Left cardiac atrium (tissue), 4 donors: ENCODE data around the gene HOXD4. TPM values are rescaled to one million over a fixed set of nuclear protein-coding genes. Genes with fewer than 3 reads are reported as not detected.

Experiments used
- ATAC-seq, 2 donors: fragments of 200-7000 bp; cut with Tn5 transposase; one replicate each; pipeline ENCODE4 v1.9.1; 2020; ENCODE audit warnings: mild to moderate bottlenecking in 2 of 2, moderate library complexity in 2 of 2
- DNase-seq: peaks from one replicate; pipeline ENCODE4 v3.0.0-alpha.2; 2020
- intact Hi-C, 2 donors: fragments of 100-400 bp; cut with DNase I; formaldehyde crosslinking; loops; one replicate each; pipeline versions ENCODE4 v1.14.1 to v1.15.1; 2022 to 2023
- long read RNA-seq: library from polyadenylated mRNA; unstranded; transcript quantifications from one replicate; pipeline ENCODE4 v2.0.0, GENCODE V29; 2021
- total RNA-seq, 2 donors: library from RNA; stranded (reverse); fragmentation: NEBNext Ultra II Directional; extraction: Animal tissue kit (Norgen Biotek cat#: 25700); gene quantifications; one replicate each; pipeline ENCODE4 v1.2.1, GENCODE V29; 2021
- donor health status: DM: no; HTN: yes; CAD: no.
- donor health status: DM: no; HTN: yes; CAD: no; lungs with severe emphysema.
- donor health status: DM: yes; HTN: yes; CAD: no.
- donor health status: Dilated cardiomyopathy.

HOXD4 gene
- under 1 TPM; 0.29 to 0.53 TPM for total RNA-seq
- long read RNA-seq: 0 reads

DNA sequence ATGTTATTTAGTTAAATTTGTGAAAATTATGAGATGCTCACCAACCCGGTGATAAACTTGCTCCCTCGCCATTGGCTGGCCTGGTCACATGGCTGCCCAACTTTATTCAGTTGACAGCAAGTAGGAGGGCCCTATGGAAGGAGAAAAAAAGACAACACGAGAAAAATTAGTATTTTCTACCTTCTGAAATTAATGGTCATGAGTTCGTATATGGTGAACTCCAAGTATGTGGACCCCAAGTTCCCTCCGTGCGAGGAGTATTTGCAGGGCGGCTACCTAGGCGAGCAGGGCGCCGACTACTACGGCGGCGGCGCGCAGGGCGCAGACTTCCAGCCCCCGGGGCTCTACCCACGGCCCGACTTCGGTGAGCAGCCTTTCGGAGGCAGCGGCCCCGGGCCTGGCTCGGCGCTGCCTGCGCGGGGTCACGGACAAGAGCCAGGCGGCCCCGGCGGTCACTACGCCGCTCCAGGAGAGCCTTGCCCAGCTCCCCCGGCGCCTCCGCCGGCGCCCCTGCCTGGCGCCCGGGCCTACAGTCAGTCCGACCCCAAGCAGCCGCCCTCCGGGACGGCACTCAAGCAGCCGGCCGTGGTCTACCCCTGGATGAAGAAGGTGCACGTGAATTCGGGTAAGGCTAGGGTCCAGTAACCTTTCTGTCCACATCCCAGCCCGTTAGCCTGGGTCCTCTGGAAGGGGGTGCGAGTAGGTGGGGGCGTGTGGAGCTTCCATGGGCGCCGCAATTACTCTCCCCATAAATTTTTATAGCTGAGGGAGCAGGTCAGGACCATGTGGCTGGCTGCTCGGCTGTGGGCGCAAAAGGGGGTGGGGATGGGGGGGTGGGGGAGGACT is at the start of gene HOXD4:
Gene HOXD4, plus strand, starts transcription at position 109 of the 846 bp plus-strand sequence. Its CDS starts 84 bp downstream, at position 193.
- ATAC-seq (no peak), DNase-seq (no peak)
- intact Hi-C loops: no loop called here

DNA sequence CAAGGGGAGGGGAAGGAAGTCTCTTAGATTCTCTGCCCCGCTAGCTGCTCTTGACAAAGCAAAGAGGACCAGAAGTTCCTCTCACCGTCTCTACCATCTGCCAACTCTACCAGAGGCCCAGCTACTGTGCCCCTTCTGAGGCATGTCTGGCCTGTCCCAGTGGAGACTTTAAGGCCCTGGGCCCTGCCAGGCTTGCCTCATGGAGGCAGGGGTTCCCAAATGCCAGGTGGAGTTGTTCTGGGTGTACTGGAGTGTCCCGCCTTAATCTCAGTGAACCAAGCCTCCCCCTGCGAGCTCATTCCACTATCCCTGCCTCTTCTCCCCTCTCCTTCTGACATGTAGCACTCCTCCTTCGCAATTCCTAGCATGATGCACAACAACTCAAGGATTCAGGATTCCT is 49.5 kb upstream of the HOXD4 start:
- DNase-seq: no peak
- intact Hi-C loops: no loop called here
- ATAC-seq: no peak

DNA sequence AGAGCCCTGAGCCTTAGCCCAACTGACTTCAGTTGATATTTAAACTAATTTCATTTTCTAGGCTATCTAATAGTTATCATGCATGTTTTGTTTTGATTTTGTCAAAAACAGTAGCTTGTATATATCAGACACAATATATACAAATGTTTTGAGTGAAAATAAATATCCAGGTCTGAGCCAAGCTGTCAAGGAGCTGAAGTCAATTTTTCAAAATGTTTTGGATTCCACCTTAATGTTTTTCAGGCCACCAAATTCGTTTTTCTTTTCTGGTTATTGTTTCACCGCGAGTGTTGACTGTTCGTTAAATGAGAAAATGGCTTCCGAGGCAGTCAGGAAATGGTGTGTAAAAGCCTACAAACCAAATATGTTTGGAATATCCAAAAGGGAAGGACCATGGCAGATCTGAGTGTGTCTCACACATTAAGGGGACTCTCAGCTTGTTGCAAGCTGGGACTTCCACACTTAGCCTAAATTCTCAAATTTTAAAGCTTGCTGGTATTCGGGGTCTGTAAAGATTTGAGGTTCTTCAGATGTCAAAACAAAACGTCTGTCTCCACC is 49.0 kb upstream of the HOXD4 start:
- no peak for ATAC-seq
- no peak for DNase-seq
- intact Hi-C loops: no loop called here

DNA sequence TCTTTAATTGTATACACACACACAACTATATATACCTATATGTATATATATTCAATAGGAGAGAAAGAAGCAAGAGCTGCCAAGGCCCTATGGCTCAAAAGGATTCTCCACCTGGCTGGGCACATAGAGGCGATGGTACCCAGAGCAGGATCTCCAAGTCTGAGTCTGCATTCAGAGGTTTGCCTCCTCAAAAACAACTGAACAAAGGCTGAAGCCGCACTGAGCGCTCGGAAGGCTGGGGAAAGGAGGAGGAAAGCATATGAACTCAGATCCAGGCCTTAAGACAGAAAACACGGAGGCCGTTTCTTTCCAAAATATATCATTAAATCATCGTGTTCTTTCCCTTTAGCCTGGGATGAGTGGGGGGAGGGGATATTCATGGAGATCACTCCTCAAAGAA is 48.2 kb upstream of the HOXD4 start:
- intact Hi-C loops: no loop called here
- ATAC-seq: no peak

DNA sequence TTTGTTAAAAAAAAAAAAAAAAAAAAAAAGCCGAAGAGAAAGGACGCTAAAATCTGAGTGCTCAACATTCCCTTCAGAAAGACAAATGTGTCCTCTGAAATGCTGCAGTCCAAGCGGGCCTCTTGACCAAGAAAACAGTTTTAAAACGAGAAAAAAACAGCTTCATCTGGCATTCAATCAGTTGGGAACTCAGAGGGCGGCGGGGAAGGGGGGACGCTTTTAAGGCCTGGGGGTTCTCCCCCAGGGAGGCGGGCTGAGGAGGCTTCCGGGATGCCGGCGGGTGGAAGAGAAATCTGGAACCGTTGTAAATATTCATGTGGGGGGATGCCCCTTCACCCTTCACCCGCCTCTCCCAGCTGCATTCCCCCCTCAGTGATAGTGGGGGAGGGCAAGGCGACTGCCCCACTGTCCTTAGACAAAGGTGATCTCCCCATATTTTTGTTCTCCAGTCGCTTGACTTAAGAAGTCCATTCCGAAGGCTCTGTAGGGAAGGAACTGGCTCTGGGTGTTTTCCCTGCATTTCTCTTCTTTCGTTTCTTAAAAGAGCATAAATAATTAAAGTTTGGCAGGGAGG is 47.5 kb upstream of the HOXD4 start:
- intact Hi-C loops: no loop called here
- no peak for DNase-seq
- no peak for ATAC-seq

More for the DNA sequence above, 48.2 kb upstream of the HOXD4 start:
- no peak for DNase-seq

DNA sequence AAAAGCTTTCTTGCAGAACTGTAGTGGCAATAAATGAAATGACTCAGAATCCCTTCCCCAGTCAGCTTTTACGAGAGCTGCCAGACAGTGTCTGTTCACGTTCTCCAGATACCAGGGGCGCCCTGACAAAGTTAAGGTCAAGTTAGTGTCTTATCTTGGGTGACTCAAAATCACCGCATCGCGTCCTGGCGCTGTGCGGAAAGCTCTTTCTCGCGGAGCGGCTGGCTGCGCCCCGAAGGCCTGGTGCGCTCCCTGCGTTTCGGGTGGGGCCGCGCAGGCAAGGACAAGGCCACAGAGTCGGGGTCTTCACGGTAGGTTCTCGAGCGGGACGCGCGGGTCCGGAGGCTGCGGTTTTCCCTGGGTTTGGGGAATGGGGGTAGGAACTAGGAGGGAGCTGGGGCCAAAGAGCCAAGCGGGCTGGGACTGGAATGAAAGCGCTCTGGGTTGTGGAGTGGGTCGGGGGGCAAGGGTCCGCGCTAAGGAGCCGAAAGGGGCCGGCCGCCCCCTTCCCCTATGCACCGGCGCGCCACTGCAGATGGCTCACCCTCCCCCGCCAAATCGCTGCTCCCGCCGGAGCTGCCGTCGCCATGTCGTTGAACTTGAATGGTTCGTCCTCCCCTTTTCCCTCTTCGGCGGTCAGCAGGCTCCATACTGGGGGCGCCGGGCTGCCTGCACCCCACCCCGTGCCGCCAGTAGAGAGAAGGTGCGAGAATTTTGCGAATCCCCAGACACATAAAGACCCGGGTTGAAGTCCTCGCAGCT is 46.9 kb upstream of the HOXD4 start:
- ATAC-seq (no peak), DNase-seq (no peak)
- intact Hi-C loops: no loop called here

DNA sequence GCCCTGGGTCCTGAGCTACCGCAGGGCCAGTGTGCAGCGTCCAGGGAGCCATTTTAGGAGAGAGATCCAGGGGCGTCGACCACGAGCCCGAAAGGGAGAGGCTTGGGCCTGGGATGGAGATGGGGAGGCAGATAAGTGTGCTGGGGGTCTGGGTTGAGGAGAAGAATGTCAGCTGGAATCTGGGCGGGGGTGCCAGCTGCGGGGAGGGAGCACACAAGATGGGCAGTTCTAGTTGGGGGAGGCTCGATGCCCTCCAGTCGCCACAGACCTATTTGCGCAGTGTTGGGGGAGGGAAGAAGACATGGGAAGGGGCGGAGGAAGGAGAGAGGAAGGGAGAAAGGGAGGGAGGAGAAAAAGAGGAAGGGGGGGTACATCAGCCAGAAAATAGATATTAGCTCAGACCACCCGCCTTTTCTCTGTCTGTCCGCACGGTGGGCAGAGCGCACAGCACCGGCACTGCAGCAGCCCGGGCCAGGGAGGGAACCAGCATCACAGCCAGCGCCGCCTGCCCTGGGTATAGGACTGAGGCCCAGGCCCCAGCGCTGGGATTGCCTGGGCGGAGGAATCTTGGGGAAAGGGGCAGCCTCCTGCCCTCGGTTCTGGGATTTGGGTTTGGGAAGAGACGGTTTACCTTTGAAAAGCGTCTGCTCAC is 46.1 kb upstream of the HOXD4 start:
- ATAC-seq (no peak), DNase-seq (no peak)
- intact Hi-C loops: no loop called here

DNA sequence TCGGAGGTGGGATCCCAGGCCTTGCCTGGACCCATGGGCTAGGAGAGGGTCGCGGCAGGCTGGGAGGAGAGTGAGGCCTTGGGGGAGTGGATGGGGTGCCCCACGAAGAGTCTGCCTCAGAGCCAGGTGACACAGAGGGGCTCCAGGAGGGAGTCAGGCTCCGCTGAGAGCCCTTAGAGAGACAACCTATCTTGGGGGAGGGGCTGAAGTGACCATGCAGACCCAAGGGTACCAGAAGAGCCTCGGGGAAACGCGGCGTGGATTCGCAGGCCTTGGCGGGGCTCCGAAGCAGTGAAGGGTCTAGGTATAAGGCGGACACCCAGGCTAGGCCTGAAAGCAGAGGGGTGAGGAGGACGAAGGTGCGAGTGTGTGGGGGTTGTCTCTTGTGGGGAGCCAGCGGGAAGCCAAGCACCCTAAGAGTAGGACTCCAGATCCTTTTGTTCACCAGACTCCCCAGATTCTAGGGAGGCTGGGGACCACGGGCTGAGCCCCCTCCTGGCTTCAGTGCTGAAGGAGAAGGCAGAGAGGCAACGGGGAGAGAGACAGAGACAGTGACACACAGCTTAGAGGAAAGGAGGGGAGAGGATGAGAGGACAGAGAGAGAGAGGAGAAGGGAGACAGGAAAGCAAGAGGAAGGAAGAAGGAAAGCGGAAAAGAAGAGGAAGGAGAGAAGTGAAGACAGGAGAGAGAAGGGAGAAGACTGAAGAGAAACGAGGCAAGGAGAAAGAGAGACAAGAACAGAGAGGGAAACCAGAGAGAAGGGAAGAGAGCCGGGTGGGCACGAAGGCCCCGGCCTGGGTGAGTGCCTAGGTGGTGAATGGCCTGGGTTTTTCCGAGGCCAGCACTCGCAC is 45.4 kb upstream of the HOXD4 start:
- intact Hi-C loops: no loop called here
- no peak for ATAC-seq
- no peak for DNase-seq

DNA sequence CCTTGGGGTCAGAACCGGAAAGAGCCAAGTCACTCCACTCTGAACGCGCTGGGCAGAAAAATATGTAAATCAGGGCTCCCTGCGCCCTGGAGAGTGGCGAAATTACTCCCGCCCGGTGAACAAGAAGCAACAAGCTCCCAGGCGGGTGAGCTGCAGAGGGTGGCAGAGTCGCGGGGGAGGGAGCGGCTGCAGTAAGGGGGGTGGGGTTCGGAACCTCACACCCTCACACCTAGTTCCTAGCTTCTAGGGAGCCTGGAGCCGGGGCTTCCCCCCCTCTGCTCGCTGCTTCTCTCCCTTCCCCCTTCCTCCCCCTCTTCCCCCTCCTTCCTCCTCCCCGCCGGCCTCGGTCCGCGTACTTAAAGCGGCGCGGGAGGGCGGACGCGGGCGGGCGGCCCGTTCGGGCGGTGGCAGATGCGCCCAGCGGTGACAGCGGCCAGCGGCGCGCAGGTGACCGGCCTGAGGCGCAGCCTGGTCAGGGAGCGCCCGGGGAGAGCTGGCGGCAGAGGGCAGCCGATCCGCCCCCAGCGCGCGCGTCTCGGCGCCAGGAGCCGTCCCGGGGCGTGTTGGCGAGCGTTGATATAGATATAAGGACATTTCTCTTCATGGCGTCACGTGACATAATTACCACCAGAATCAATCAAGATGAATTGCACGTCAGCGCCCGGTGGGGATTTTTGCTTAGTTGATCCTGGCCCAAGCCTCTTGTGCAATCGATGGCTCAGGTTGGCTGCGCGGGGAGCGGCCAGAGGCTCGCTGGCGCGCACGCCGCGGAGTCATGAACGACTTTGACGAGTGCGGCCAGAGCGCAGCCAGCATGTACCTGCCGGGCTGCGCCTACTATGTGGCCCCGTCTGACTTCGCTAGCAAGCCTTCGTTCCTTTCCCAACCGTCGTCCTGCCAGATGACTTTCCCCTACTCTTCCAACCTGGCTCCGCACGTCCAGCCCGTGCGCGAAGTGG is 44.5 kb upstream of the HOXD4 start, which contains the start of gene HOXD11:
Gene HOXD11, plus strand, starts transcription at position 700 of the 959 bp plus-strand sequence. Its CDS starts 76 bp downstream, at position 776.
- intact Hi-C loops: no loop called here
- ATAC-seq: peak; percentile 29 to 32

DNA sequence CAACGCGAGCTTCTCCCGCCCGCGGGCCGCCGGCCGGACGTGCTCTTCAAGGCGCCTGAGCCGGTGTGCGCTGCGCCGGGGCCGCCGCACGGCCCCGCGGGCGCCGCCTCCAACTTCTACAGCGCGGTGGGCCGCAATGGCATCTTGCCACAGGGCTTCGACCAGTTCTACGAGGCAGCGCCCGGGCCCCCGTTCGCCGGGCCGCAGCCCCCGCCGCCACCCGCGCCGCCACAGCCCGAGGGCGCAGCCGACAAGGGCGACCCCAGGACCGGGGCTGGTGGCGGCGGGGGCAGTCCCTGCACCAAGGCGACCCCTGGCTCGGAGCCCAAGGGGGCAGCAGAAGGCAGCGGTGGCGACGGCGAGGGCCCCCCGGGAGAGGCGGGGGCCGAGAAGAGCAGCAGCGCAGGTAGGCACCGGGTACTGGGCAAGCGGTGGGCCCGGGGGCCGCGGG is 43.6 kb upstream of the HOXD4 start:
- intact Hi-C loops: no loop called here
- DNase-seq (no peak), ATAC-seq (no peak)

More for the DNA sequence above, 44.5 kb upstream of the HOXD4 start, which contains the start of gene HOXD11:
- DNase-seq: no peak

DNA sequence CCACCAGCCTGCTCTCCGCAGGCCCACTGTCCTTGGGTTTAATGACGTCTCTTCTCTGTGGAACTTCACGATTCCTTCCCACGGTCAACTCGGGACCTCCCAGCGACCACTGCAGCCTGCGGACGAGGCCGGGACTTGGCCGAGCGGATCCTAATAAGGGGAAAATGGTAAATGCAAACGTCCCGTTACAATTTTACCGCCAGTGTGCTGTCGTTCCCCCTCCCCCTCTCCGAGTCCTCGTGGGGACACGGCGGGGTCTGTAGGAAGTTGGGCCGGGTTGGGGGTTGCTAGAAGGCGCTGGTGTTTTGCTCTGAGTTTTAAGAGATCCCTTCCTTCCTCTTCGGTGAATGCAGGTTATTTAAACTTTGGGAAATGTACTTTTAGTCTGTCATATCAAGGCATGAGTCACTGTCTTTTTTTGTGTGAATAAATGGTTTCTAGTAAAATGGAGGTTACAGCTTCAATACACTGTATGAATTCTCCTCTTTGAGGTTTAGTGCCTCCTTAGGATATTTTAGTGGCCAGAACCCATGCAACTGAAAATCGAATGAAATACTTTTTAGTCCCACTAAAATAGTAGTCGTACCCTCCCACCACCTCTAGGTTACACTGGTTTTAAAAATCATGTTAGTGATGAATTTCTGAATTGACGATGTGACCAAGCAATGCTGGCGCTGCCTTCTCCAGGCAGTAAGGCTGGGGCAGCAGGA is 42.0 kb upstream of the HOXD4 start:
- DNase-seq (no peak), ATAC-seq (no peak)
- intact Hi-C loops: no loop called here

DNA sequence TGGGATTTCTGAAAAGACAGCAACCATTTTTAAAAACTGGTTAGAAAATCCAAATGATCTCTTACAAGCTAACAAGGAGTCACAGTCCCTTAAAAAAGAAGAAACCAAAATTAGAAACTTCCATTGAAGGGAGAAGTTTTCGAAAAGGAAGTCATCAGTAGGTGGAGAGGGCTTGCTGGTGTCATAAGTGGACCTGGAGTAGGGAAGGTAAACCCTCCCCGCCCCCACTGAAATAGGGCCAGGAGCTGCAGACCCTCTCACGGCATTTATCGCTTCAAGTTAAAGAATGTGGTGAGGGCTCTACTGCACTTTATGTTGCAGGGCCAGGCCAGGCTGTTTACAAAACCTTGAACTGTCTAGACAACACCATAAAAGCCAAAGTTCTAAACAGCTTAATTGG is 41.4 kb upstream of the HOXD4 start:
- ATAC-seq: no peak
- intact Hi-C loops: no loop called here
- DNase-seq: no peak

DNA sequence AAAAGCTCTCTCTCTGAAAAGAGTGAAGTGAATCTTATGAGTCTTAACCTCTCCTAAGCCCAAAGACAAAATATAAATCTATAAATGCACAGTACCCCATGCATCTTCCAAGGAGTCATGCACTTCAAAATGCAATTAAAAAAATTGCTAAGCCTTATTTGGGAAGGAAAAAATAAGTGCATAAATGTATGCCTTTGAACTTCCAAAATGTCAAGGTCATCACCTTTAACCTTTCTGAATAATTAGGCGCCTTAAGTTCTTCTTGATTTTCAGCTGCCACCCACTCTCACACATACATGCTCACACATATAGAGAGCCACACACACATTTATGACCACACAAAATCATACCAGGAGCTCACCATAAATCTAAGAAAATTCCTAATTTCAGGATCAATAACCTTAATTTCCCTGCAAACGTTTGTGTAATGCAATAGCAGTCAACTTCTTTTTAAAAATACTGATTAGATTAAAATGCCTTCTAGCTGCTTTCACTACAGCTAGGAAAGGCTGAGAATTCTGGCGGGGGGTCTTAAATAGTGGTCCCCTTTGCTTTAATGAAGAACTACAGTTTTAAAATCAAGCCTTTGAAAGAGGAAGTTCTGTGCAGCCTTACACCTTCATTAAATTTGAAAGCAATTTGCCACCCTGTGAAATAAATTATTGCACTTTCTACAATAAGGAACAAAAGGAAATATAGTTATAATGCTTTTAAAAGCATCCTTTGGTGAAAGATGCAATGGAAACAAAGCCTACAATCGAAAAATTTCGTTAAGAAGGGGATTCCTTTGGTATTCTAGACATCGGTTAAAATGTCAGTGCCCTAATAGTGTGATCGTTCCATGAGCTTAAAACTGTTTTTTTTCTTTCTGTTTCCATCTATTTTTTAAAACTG is 40.7 kb upstream of the HOXD4 start:
- ATAC-seq: no peak
- no peak for DNase-seq
- intact Hi-C loops: no loop called here

DNA sequence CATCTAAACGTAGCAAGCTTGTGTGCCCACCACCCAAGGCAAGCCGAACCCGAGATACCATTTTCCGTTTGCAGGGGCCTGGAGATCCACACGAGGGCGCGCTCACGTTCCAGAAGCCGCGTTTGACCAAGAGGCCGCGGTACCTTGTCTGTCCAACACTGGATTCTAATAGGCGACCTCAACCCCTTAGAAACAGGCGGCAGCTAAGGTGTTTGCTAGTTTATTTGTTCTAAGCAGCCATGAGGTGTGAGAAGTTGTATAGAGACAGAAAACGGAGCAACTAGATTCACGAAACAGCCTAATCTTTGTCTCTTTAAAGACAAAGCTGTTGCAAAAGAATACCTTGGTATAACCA is 40.1 kb upstream of the HOXD4 start:
- intact Hi-C loops: no loop called here
- no peak for ATAC-seq
- no peak for DNase-seq

DNA sequence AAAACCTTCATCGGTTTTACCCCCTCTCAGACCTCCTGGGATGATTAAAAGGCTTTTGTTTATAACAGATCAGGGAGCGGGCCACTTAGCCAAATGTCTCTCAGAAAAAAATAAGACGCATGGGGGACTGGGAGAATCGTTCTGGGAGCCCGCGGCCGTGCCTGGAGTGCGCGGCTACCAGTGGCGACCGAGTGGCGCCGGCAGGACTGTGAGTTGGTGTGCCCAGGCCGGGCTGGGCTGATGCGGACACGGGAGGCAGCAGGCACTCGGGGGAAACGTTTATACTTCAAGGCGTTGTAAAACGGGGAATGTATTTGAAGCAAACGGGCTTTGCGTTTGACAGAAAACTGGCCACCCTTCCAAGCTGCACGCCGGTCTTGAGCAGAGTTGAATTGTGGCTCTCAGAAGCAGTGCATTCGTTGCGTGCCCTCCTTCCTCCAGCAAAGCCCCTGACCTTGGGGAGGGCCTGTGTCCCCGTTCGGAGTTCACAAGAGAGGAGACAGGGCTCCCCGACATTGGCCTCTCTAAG is 39.4 kb upstream of the HOXD4 start:
- intact Hi-C loops: no loop called here
- DNase-seq (no peak), ATAC-seq (no peak)
